HepG2 (cell line): Measurements from ENCODE around the gene COL9A3. TPM values are rescaled to one million over a fixed set of nuclear protein-coding genes. Genes with fewer than 3 reads are reported as not detected.

Experiments
- AGO2 ChIP-seq: fragments of 200-400 bp; formaldehyde crosslinking; optimal IDR thresholded peaks from 2 replicates; pipeline ENCODE3; 2017; ENCODE audit warnings: mild to moderate bottlenecking, low read depth, low read length, moderate library complexity
- CC2D1A ChIP-seq: sonication (generic); formaldehyde crosslinking; IDR thresholded peaks from 2 replicates; pipeline ENCODE4 v1.8.1; 2023; ENCODE audit warnings: mild to moderate bottlenecking, missing genetic modification reagents
- DRAP1 ChIP-seq: IDR thresholded peaks from 2 replicates; pipeline ENCODE4 v1.6.1; 2016; ENCODE audit warnings: missing genetic modification reagents, missing compliant biosample characterization
- E2F5 ChIP-seq: sonication (generic); formaldehyde crosslinking; conservative IDR thresholded peaks from 2 replicates; pipeline ENCODE4 v1.4.0; 2020; ENCODE audit warnings: missing genetic modification reagents
- ETV5 ChIP-seq: IDR thresholded peaks from 2 replicates; pipeline ENCODE4 v1.6.1; 2018; ENCODE audit warnings: missing biosample characterization, missing genetic modification reagents, inconsistent platforms, borderline replicate concordance
- GATAD2A ChIP-seq: IDR thresholded peaks from 2 replicates; pipeline ENCODE4 v1.6.1; 2016
- MAX ChIP-seq: IDR thresholded peaks from 2 replicates; pipeline ENCODE4 v1.6.1; 2012; ENCODE audit warnings: inconsistent platforms
- MEF2D ChIP-seq: sonication (generic); formaldehyde crosslinking; IDR thresholded peaks from 2 replicates; pipeline ENCODE4 v1.5.1; 2020; ENCODE audit warnings: mild to moderate bottlenecking, missing genetic modification reagents
- NFYC ChIP-seq: IDR thresholded peaks from 2 replicates; pipeline ENCODE4 v1.6.1; 2016; ENCODE audit warnings: missing genetic modification reagents, missing compliant biosample characterization
- PATZ1 ChIP-seq: sonication (generic); formaldehyde crosslinking; IDR thresholded peaks from 2 replicates; pipeline ENCODE4 v1.4.0; 2020; ENCODE audit warnings: missing genetic modification reagents
- POLR2A ChIP-seq, 2 experiments: IDR thresholded peaks; 2 replicates each; pipeline ENCODE4 v1.6.1; 2011; ENCODE audit warnings: low read depth in 2 of 2, low read length in 2 of 2, mild to moderate bottlenecking in 1 of 2, moderate library complexity in 1 of 2; ENCODE audit not compliant: insufficient read depth in 1 of 2
- SNAPC2 ChIP-seq: sonication (generic); formaldehyde crosslinking; IDR thresholded peaks from 2 replicates; pipeline ENCODE4 v1.8.1; 2022; ENCODE audit warnings: mild to moderate bottlenecking, missing genetic modification reagents
- THAP7 ChIP-seq: sonication (generic); formaldehyde crosslinking; IDR thresholded peaks from 2 replicates; pipeline ENCODE4 v1.8.1; 2023; ENCODE audit warnings: mild to moderate bottlenecking, missing genetic modification reagents
- TOE1 ChIP-seq: sonication (generic); formaldehyde crosslinking; IDR thresholded peaks from 2 replicates; pipeline ENCODE4 v1.4.0; 2020; ENCODE audit warnings: mild to moderate bottlenecking, missing genetic modification reagents
- UBTF ChIP-seq: sonication (generic); formaldehyde crosslinking; IDR thresholded peaks from 2 replicates; pipeline ENCODE4 v1.4.0; 2020; ENCODE audit warnings: mild to moderate bottlenecking, missing genetic modification reagents
- ZBTB43 ChIP-seq: sonication (generic); formaldehyde crosslinking; conservative IDR thresholded peaks from 2 replicates; pipeline ENCODE4 v1.4.0; 2020; ENCODE audit warnings: missing genetic modification reagents
- ZC3H13 ChIP-seq: sonication (generic); formaldehyde crosslinking; IDR thresholded peaks from 2 replicates; pipeline ENCODE4 v1.8.1; 2023; ENCODE audit warnings: mild to moderate bottlenecking, missing genetic modification reagents, moderate library complexity
- ZFX ChIP-seq: sonication (generic); formaldehyde crosslinking; IDR thresholded peaks from 2 replicates; pipeline ENCODE4 v1.4.0; 2020; ENCODE audit warnings: mild to moderate bottlenecking, low read depth, missing genetic modification reagents, moderate library complexity
- ZFY ChIP-seq: sonication (generic); formaldehyde crosslinking; IDR thresholded peaks from 2 replicates; pipeline ENCODE4 v1.4.0; 2020; ENCODE audit warnings: missing genetic modification reagents
- ZNF263 ChIP-seq: sonication (generic); formaldehyde crosslinking; IDR thresholded peaks from 2 replicates; pipeline ENCODE4 v1.4.0; 2020; ENCODE audit warnings: missing genetic modification reagents
- ZNF430 ChIP-seq: sonication (generic); formaldehyde crosslinking; IDR thresholded peaks from 2 replicates; pipeline ENCODE4 v1.9.0; 2021; ENCODE audit warnings: mild to moderate bottlenecking, missing genetic modification reagents
- ZNF572 ChIP-seq: sonication (generic); formaldehyde crosslinking; IDR thresholded peaks from 2 replicates; pipeline ENCODE4 v1.5.1; 2020; ENCODE audit warnings: mild to moderate bottlenecking, missing genetic modification reagents
- ZNF724P ChIP-seq: sonication (generic); formaldehyde crosslinking; IDR thresholded peaks from 2 replicates; pipeline ENCODE4 v1.8.0; 2022; ENCODE audit warnings: missing genetic modification reagents, borderline replicate concordance
- polyA plus RNA-seq, 8 experiments: library from polyadenylated mRNA; depleted of rRNA in 3 of 8; stranded (reverse) in 7 of 8; unstranded in 1 of 8; fragments of >200 nt; fragmentation: Illumina TruSeq in 4 of 8; extraction: Trizol in 4 of 8; gene quantifications; 2 replicates each; pipeline versions ENCODE4 v1.2.1 to v1.2.3, GENCODE V29; 2011 to 2016; ENCODE audit warnings: low read depth in 4 of 8, missing spikeins in 1 of 8, mixed read lengths in 1 of 8; ENCODE audit not compliant: insufficient read depth in 1 of 8
- total RNA-seq, 5 experiments: library from RNA; depleted of rRNA; stranded (reverse); fragments of >200 nt; fragmentation: Illumina TruSeq; extraction: Trizol; gene quantifications; 2 replicates each; pipeline ENCODE4 v1.2.3, GENCODE V29; 2016; ENCODE audit warnings: low read depth in 1 of 5

Gene COL9A3
- total and polyA plus RNA-seq, 2 of the 13 experiments (the other 11 are each of a cell fraction or from before 2014, with no cell fraction given), result 155 to 204 TPM

- TF ChIP-seq UBTF (CRISPR knock-in tag) (peak; percentile 24; the same call in 1 of the 2 replicates), MEF2D (CRISPR knock-in tag) (peak; percentile 8; the same call in 1 of the 2 replicates), ZFY (peak; percentile 51; the same call in 1 of the 2 replicates), ZBTB43 (peak; percentile 44; the same call in 1 of the 2 replicates), POLR2A (IDR thresholded peaks at IDR 0.05; ENCODE audit: insufficient read depth in 1 of 2, low read depth in 2 of 2, low read length in 2 of 2) (0 out of 4 replicates have a peak, but pooled peaks of 1 of the 2 experiments have one; percentile 23), MAX (peak; percentile 58; the same call in 1 of the 2 replicates), SNAPC2 (CRISPR knock-in tag) (no peak), THAP7 (CRISPR knock-in tag) (0 out of 2 replicates have a peak, but pooled peaks have one; percentile 23), AGO2 (peak; percentile 38), ZNF724P (CRISPR knock-in tag) (0 out of 2 replicates have a peak, but pooled peaks have one; percentile 57), GATAD2A (CRISPR knock-in tag) (0 out of 2 replicates have a peak, but pooled peaks have one; percentile 15), DRAP1 (CRISPR knock-in tag) (0 out of 2 replicates have a peak, but pooled peaks have one; percentile 18), ETV5 (0 out of 2 replicates have a peak, but pooled peaks have one; percentile 32), PATZ1 (CRISPR knock-in tag) (peak; percentile 81), ZFX (CRISPR knock-in tag) (peak; percentile 34), NFYC (CRISPR knock-in tag) (no peak), TOE1 (CRISPR knock-in tag) (no peak), ZNF263 (CRISPR knock-in tag) (peak; percentile 47; the same call in 1 of the 2 replicates), E2F5 (no peak; the same call in 1 of the 2 replicates), ZC3H13 (CRISPR knock-in tag) (peak; percentile 75; the same call in 1 of the 2 replicates), ZNF572 (CRISPR knock-in tag) (0 out of 2 replicates have a peak, but pooled peaks have one; percentile 32), CC2D1A (CRISPR knock-in tag) (0 out of 2 replicates have a peak, but pooled peaks have one; percentile 5), ZNF430 (CRISPR knock-in tag) (peak; percentile 62; the same call in 1 of the 2 replicates)
Measured at GRCh38 chr20:62860391-62860923, 43.6 kb downstream of the COL9A3 start (continued).
